ENCODE results near the gene STX2.
A peak's percentile ranks its signal among the peaks of the same experiment; 100 is the strongest.
"Not testable (repeated sequence)": the region's sequence is repeated elsewhere in the genome, so short reads cannot be mapped to it uniquely, and the experiment has no call there.

Gene STX2

GRCh38 chr12:130752692-130753230 is 86.3 kb downstream of the STX2 start:
- H3K4me3 ChIP-seq (ENCODE audit: low read depth, low read length): no peak overlapping the region
- no peak for DNase-seq (ENCODE audit: low read depth)
- no peak for TF ChIP-seq CTCF (conservative IDR thresholded peaks at IDR 0.05; ENCODE audit: low read depth, low read length)

- not testable (repeated sequence) for H3K4me3 ChIP-seq (ENCODE audit: low read depth, low read length); DNase-seq (ENCODE audit: low read depth)
Measured at GRCh38 chr12:130752037-130752436, 87.0 kb downstream of the STX2 start.

DNA sequence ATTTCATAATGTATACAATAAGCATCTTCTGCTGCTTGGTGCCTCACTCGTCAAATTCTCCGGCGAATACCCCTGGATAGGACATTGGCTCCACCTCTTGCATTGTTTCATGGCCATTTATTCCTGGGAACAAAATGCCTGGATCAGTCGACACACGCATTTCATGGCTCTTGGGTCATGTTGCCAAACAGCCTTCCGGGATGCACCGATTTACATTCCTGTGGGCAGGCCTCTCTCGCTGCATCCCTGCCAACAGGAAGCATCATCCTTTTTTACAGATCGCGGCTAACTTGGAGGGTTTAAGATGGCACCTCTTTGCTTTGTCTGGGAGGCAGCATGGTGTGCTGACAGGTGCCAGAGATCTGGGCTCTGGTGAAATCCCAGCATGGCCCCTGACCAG is 90.3 kb downstream of the STX2 start:
- DNase-seq (ENCODE audit: low read depth): no peak
- no peak overlapping the region for H3K4me3 ChIP-seq (ENCODE audit: low read depth, low read length)
- no peak for TF ChIP-seq CTCF (conservative IDR thresholded peaks at IDR 0.05; ENCODE audit: low read depth, low read length)

- H3K4me3 ChIP-seq (ENCODE audit: low read depth, low read length): no peak overlapping the region
- DNase-seq (ENCODE audit: low read depth): peak; percentile 77
- TF ChIP-seq CTCF (conservative IDR thresholded peaks at IDR 0.05; ENCODE audit: low read depth, low read length): peak; percentile 92
Measured at GRCh38 chr12:130747867-130748740, 90.9 kb downstream of the STX2 start.

DNA sequence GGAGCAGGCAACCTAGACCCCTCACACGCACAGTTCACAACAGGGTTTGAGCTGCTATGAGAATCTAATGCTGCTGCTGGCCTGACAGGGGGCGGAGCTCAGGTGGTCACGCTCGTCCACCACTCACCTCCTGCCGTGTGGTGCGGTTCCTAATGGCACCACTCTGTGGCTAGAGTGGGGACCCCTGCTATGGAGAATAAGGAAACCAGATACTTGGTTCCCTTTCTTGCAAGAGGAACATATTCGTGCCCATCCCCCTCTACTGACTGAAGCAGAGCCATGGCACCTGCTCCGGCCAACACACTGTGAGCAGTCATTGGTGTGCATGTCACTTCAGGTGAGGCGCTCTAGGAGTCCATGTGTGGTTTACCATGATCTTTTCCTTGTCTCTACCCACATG is 92.5 kb downstream of the STX2 start:
- H3K4me3 ChIP-seq (ENCODE audit: low read depth, low read length): no peak overlapping the region
- no peak for DNase-seq (ENCODE audit: low read depth)
- TF ChIP-seq CTCF (conservative IDR thresholded peaks at IDR 0.05; ENCODE audit: low read depth, low read length): no peak

GRCh38 chr12:130745921-130746320 is 93.1 kb downstream of the STX2 start:
- DNase-seq (ENCODE audit: low read depth): no peak
- H3K4me3 ChIP-seq (ENCODE audit: low read depth, low read length): no peak overlapping the region
- TF ChIP-seq CTCF (conservative IDR thresholded peaks at IDR 0.05; ENCODE audit: low read depth, low read length): no peak

DNA sequence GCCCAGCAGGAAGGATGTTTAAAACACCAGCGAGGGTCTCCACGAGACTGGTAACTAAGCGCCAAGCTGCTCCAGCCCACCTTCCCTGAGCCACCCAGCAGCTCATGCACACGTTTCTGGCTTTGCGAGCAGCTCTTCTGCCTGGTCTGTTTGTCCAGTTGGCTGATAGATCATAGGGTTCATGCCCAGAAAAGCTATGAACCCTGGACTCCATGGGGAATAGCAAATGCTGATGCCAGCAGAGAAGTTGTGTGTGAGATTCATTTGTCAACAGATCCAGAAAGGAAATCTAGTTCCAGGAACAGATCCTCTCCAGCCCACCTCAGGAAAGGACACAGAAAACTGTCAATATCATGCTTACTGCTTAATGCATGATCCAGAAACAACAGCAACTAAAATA is 94.8 kb downstream of the STX2 start:
- no peak for TF ChIP-seq CTCF (conservative IDR thresholded peaks at IDR 0.05; ENCODE audit: low read depth, low read length)
- no peak overlapping the region for H3K4me3 ChIP-seq (ENCODE audit: low read depth, low read length)
- DNase-seq (ENCODE audit: low read depth): no peak
